Esophagus muscularis mucosa (tissue), 4 donors: ENCODE results near the gene TTI1. TPM values are rescaled to one million over a fixed set of nuclear protein-coding genes. Genes with fewer than 3 reads are reported as not detected.

ENCODE experiments used
- DNase-seq: peaks from one replicate; pipeline ENCODE4 v3.0.0-alpha.2; 2017; ENCODE audit errors: extremely low spot score
- H3K27ac ChIP-seq, 4 donors: fragments of 200-600 bp; sonication (generic); replicated peaks in 1 of 4; 1 replicate in 3 of 4; 2 replicates in 1 of 4; pipeline ENCODE4 v1.5.1; 2016 to 2019; ENCODE audit warnings: mild to moderate bottlenecking in 1 of 4
- H3K27me3 ChIP-seq, 4 donors: fragments of 200-600 bp; sonication (generic); one replicate each; pipeline versions ENCODE4 v1.5.1 to v1.6.0; 2016 to 2019
- H3K36me3 ChIP-seq, 4 donors: fragments of 200-600 bp; sonication (generic); one replicate each; pipeline ENCODE4 v1.5.1; 2016 to 2019
- H3K4me1 ChIP-seq, 4 donors: fragments of 200-600 bp; sonication (generic); one replicate each; pipeline ENCODE4 v1.5.1; 2016 to 2019
- H3K4me3 ChIP-seq, 4 donors: fragments of 200-600 bp; sonication (generic); 1 replicate in 2 of 4; 2 replicates in 2 of 4; pipeline ENCODE4 v1.5.1; 2016 to 2019; ENCODE audit warnings: mild to moderate bottlenecking in 4 of 4, moderate library complexity in 1 of 4
- H3K9me3 ChIP-seq, 4 donors: fragments of 200-600 bp; sonication (generic); 1 replicate in 3 of 4; 2 replicates in 1 of 4; pipeline ENCODE4 v1.5.1; 2016 to 2019
- EP300 ChIP-seq: sonication (generic); formaldehyde crosslinking; IDR thresholded peaks from one replicate; pipeline ENCODE4 v1.6.1; 2017; ENCODE audit warnings: antibody characterized with exemption
- POLR2A ChIP-seq: fragments of 450-650 bp; IDR thresholded peaks from one replicate; pipeline ENCODE4 v1.6.1; 2017; ENCODE audit warnings: antibody characterized with exemption, moderate library complexity, mild to moderate bottlenecking, low read depth
- POLR2AphosphoS5 ChIP-seq, 2 donors: sonication (generic); formaldehyde crosslinking; IDR thresholded peaks; one replicate each; pipeline ENCODE4 v1.6.1; 2017; ENCODE audit warnings: antibody characterized with exemption in 2 of 2
- WGBS: methylation state at CpG from one replicate; pipeline ENCODE4 v1.1.5; 2018; 5-methylcytosine and 5-hydroxymethylcytosine counted together
- intact Hi-C: fragments of 100-400 bp; cut with DNase I; formaldehyde crosslinking; loops from one replicate; pipeline ENCODE4 v1.15.1; 2023
- total RNA-seq, 4 donors: library from RNA; depleted of rRNA; stranded (reverse); fragments of >200 nt; gene quantifications; one replicate each; pipeline versions ENCODE4 v1.1.0 to v1.2.1, GENCODE V29; 2016
- TF ChIP-seq, protein P1 (sequence below), 3 experiments: fragments of 200-600 bp in 2 of 3; fragments of 450-650 bp in 1 of 3; sonication (generic) in 2 of 3; IDR thresholded peaks; one replicate each; pipeline ENCODE4 v1.5.1; 2017 to 2019; ENCODE audit warnings: antibody characterized with exemption in 3 of 3, mild to moderate bottlenecking in 2 of 3, moderate library complexity in 1 of 3

TTI1 gene
- total RNA-seq, 4 donors from 2014 or later, result 11.3 to 14.3 (median 12.4) TPM

DNA sequence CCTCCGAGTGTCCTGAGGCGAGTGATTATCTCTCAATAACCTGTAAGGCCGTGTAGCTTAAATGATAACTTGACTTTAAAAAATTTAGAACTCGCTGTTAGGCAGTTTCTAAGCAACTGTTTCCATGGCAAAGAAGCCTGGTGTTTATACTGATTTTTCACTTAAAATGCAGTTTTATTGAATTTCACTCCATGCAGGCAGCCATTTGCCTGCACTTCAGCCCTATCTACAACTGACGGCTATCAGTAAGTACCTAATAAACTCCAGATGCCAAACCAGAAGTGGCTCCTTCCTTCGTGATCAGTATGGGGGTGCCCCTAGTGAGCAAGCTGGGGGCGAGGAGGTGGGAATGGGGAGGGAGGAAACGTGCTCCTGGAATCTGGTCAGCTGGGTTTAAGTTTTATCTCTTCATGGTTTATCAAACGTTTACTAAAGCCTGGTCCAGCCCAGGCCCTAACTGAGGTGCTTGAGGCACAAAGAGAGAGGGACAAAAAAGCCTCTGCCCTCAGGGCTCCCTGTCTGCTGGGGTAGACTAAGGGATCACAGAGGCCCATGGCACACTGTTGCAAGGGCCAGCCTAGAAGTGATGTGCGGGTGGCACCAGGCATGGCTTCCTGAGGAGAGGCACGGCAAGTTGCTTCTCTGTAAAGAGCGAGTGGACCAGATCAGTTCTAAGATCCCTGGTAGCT lies 45.5 kb downstream of the TTI1 start:
- WGBS, result 84% methylated on average over 12 of the region's 12 CpGs
- H3K4me1 ChIP-seq, result peaks cover 76 to 78% (median 77%) of the 10 kb centered on the region in 4 donors
- intact Hi-C loops, result loop anchor here (10.0 kb wide), 1 partner anchor 573 kb away; no protein-coding TSS in a partner anchor
- H3K27ac ChIP-seq, result peak overlapping the region; percentile 57 to 76 (median 72)
- DNase-seq, result no peak
- H3K36me3 ChIP-seq, result peaks cover 0 to 15% (median 6%) of the 10 kb centered on the region in 4 donors
- no peaks in the 10 kb centered on the region for H3K9me3 ChIP-seq
- H3K27me3 ChIP-seq, result no peaks in the 10 kb centered on the region
- no peak for TF ChIP-seq POLR2A
- TF ChIP-seq, protein P1, sequence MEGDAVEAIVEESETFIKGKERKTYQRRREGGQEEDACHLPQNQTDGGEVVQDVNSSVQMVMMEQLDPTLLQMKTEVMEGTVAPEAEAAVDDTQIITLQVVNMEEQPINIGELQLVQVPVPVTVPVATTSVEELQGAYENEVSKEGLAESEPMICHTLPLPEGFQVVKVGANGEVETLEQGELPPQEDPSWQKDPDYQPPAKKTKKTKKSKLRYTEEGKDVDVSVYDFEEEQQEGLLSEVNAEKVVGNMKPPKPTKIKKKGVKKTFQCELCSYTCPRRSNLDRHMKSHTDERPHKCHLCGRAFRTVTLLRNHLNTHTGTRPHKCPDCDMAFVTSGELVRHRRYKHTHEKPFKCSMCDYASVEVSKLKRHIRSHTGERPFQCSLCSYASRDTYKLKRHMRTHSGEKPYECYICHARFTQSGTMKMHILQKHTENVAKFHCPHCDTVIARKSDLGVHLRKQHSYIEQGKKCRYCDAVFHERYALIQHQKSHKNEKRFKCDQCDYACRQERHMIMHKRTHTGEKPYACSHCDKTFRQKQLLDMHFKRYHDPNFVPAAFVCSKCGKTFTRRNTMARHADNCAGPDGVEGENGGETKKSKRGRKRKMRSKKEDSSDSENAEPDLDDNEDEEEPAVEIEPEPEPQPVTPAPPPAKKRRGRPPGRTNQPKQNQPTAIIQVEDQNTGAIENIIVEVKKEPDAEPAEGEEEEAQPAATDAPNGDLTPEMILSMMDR (IDR thresholded peaks at IDR 0.05), result no peak
- no peak for TF ChIP-seq POLR2AphosphoS5 (IDR thresholded peaks at IDR 0.05)
- no peak for TF ChIP-seq EP300
- no peak overlapping the region for H3K4me3 ChIP-seq

DNA sequence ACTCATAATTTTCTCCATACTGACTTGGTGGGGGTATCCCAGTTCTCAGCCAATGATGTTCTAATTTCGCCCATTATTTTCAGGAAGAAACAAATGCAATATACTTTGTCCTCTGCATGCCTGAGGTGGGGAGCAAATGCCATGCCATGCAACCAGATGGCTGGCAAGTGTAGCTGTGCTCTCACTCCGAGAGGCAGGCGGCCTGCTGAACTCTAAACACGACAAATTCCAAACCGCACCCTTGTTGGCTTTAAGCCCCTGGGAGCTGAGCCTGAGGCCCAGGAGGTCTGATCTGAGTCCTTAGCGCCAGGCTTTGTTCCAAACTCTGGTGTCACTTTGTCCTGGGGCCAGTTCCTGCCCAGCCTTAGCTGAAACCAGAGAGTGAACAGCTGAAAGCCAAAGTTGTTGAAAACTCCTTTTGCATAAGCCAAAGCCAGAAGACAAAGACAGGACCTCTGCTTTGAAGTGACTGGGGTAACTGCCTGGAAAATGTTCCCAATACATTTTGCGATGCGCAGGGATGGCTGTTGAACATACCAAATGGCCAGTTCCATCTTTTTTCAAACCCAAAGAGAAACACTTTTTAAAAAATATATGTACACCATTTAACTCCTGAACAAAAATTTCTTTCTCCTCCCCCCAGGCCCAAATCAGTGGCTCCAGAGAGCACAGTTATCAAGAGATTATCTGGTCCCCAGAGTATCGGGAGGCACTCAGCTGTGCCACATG lies 46.2 kb downstream of the TTI1 start:
- Histone ChIP-seq H3K4me3 (peak overlapping the region in 1 of 4 donors; percentile 2), H3K27me3 (no peaks in the 10 kb centered on the region), H3K27ac (peak overlapping the region; percentile 57 to 76 (median 72)), H3K4me1 (peaks cover 69 to 71% (median 70%) of the 10 kb centered on the region in 4 donors), H3K9me3 (no peaks in the 10 kb centered on the region), H3K36me3 (peaks cover 0 to 22% (median 8%) of the 10 kb centered on the region in 4 donors)
- DNase-seq, result no peak
- peak in 1 of 2 donors; percentile 18 for TF ChIP-seq POLR2AphosphoS5 (IDR thresholded peaks at IDR 0.05)
- no peak for TF ChIP-seq EP300
- 51% methylated on average over 8 of the region's 9 CpGs for WGBS
- intact Hi-C loops, result loop anchor here (10.0 kb wide), 1 partner anchor 572 kb away; no protein-coding TSS in a partner anchor

DNA sequence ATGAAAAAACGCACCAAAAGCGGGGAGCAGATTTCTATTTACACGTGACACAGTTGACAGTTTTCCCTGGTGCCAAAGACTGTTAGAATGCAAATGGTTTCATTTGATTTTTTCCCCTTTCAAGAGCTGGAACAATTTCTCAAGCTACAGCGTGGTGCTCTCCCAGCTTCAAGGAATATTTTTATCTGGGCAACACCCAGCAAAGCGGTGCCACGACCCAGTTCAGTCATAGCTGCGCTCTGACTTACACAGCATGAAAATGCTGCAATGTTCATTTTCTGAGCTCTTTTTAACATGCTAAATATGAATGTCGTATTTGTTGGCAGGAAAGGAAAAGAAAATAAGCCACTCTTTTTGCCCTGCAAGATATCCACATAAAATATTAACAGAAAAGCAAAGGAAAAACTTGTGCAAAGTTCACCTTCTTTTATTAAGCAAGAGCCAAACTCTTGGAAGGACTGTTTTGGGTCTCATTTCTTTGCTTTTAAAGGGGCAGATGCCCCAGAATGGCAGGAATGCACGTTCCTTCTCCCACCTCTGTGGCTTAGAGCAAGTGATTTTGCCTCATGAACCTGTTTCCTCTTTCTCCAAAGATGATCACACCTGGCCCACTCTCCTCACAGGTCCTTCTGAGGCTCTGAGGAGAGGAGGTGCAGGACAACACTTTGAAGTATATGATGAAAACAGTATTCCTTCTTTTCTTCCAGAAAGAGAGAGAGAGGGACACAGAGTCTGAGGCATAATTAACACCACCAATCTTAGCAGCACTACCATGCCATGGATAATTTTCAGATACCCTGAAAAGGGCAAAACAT lies 47.0 kb downstream of the TTI1 start:
- peaks cover 4 to 28% (median 12%) of the 10 kb centered on the region in 4 donors for H3K36me3 ChIP-seq
- H3K27ac ChIP-seq, result peak overlapping the region; percentile 57 to 76 (median 72)
- intact Hi-C loops, result loop anchor here (10.0 kb wide), 1 partner anchor 571 kb away; no protein-coding TSS in a partner anchor
- H3K27me3 ChIP-seq, result no peaks in the 10 kb centered on the region
- WGBS, result 50% methylated on average over 9 of the region's 9 CpGs
- H3K9me3 ChIP-seq, result no peaks in the 10 kb centered on the region
- no peak for DNase-seq
- TF ChIP-seq POLR2A (no peak), EP300 (no peak), POLR2AphosphoS5 (IDR thresholded peaks at IDR 0.05) (no peak)
- TF ChIP-seq, protein P1 (IDR thresholded peaks at IDR 0.05), result no peak
- H3K4me1 ChIP-seq, result peaks cover 61 to 63% (median 62%) of the 10 kb centered on the region in 4 donors
- H3K4me3 ChIP-seq, result peak overlapping the region in 1 of 4 donors; percentile 2

DNA sequence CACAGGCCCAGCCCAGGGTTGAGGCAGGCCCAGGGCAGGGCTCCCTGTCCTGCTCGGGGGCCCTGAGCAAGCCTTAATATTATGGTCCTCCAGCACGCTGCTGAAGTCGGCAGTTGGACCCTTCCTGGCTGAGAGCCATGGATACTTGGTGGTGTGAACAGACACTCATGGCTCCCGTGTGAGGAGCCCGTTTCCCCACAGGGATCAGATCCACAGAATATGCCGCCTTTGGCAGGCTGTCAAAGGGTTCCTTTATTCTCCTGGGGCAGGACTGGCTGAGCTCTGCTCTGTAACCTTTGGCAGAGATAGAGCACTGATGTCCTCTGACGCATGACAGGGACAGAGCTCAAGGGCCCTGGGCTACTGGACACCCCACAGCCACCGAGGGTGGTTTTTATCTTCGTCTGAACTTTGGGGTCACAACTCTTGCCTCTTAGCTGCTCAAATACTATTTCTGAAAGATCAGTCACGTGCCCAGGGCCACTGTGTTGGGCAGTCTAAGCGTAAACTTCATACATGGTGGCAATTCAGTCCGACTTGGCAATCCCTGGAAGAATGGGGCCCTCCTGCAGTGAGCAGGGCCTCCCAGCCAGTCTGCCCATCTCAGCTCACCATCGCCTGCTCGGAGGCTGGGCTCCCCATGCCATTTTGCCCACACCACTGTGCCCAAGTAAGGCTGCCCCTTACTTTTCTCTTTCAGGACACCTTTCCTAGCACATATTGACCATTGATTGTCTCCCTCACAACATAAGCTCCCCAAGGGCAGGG lies 49.1 kb downstream of the TTI1 start:
- 73% methylated on average over 9 of the region's 14 CpGs for WGBS
- Histone ChIP-seq H3K9me3 (no peaks in the 10 kb centered on the region), H3K4me3 (no peak overlapping the region), H3K27ac (no peak overlapping the region), H3K36me3 (peaks cover 4 to 41% (median 15%) of the 10 kb centered on the region in 4 donors), H3K4me1 (peaks cover 41 to 47% (median 42%) of the 10 kb centered on the region in 4 donors), H3K27me3 (no peaks in the 10 kb centered on the region)
- TF ChIP-seq POLR2A, result no peak
- TF ChIP-seq, protein P1 (IDR thresholded peaks at IDR 0.05), result no peak
- intact Hi-C loops, result loop anchor here (10.0 kb wide), 1 partner anchor 569 kb away; no protein-coding TSS in a partner anchor
- no peak for DNase-seq
